Keratinocyte (primary cell): Measurements from ENCODE around the gene NXPH3.

Experiments
- EZH2 ChIP-seq: IDR thresholded peaks from one replicate; pipeline ENCODE4 v1.6.1; 2012; ENCODE audit warnings: inconsistent platforms, mild to moderate bottlenecking, low read length, moderate library complexity
- TF ChIP-seq, protein P1 (sequence below), 3 experiments: IDR thresholded peaks in 1 of 3; conservative IDR thresholded peaks in 1 of 3; optimal IDR thresholded peaks in 1 of 3; 2 replicates in 2 of 3; 3 replicates in 1 of 3; pipeline versions ENCODE3 to v1.5.1; 2011; ENCODE audit warnings: low read length in 3 of 3, mild to moderate bottlenecking in 3 of 3, moderate library complexity in 2 of 3, control low read depth in 1 of 3, inconsistent platforms in 1 of 3; ENCODE audit not compliant: insufficient read depth in 2 of 3; ENCODE audit errors: extremely low read depth in 1 of 3

DNA sequence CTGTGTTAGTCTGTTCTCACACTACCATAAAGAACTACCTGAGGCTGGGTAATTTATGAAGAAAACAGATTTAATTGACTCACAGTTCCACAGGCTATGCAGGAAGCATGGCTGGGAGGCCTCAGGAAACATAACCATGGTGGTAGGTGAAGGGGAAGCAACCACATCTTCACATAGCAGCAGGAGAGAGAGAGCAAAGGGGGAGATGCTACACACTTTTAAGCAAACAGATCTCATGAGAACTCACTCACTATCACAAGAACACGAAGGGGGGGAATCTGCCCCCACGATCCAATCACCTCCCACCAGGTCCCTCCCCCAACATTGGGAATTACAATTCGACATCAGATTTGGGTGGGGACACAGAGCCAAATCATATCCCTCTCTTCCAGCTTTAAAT is 31.8 kb upstream of the NXPH3 start:
- TF ChIP-seq, protein P1, sequence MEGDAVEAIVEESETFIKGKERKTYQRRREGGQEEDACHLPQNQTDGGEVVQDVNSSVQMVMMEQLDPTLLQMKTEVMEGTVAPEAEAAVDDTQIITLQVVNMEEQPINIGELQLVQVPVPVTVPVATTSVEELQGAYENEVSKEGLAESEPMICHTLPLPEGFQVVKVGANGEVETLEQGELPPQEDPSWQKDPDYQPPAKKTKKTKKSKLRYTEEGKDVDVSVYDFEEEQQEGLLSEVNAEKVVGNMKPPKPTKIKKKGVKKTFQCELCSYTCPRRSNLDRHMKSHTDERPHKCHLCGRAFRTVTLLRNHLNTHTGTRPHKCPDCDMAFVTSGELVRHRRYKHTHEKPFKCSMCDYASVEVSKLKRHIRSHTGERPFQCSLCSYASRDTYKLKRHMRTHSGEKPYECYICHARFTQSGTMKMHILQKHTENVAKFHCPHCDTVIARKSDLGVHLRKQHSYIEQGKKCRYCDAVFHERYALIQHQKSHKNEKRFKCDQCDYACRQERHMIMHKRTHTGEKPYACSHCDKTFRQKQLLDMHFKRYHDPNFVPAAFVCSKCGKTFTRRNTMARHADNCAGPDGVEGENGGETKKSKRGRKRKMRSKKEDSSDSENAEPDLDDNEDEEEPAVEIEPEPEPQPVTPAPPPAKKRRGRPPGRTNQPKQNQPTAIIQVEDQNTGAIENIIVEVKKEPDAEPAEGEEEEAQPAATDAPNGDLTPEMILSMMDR (optimal IDR thresholded peaks at IDR 0.05 in 1 of 3, IDR thresholded peaks at IDR 0.05 in 1 of 3, conservative IDR thresholded peaks at IDR 0.05 in 1 of 3; ENCODE audit: extremely low read depth in 1 of 3, insufficient read depth in 2 of 3, low read length in 3 of 3) = no peak
- no peak for TF ChIP-seq EZH2
